ENCODE data around the gene MVB12A.

Gene MVB12A

GRCh38 chr19:17445526-17446165 is 25.8 kb downstream of the MVB12A start:
- DNase-seq (ENCODE audit: low read depth), result no peak

GRCh38 chr19:17447704-17448130 is 27.9 kb downstream of the MVB12A start:
- DNase-seq (ENCODE audit: low read depth), result no peak

GRCh38 chr19:17448131-17448967 is 28.5 kb downstream of the MVB12A start, which contains the start of gene TMEM221:
TMEM221 (minus strand) TSS chr19:17448668; CDS start chr19:17448462, 206 bp downstream.
- no peak for DNase-seq (ENCODE audit: low read depth)

GRCh38 chr19:17450264-17451075 is 30.6 kb downstream of the MVB12A start:
- DNase-seq (ENCODE audit: low read depth), result peak; percentile 32

- DNase-seq (ENCODE audit: low read depth), result no peak
Observed at GRCh38 chr19:17451820-17452219, 32.0 kb downstream of the MVB12A start.

GRCh38 chr19:17454576-17455071 is 34.8 kb downstream of the MVB12A start:
- no peak for DNase-seq (ENCODE audit: low read depth)

GRCh38 chr19:17455308-17456123 is 35.7 kb downstream of the MVB12A start:
- no peak for DNase-seq (ENCODE audit: low read depth)

GRCh38 chr19:17456127-17456526 is 36.3 kb downstream of the MVB12A start:
- DNase-seq (ENCODE audit: low read depth), result no peak

- no peak for DNase-seq (ENCODE audit: low read depth)
Observed at GRCh38 chr19:17457616-17458015, 37.8 kb downstream of the MVB12A start.

- no peak for DNase-seq (ENCODE audit: low read depth)
Observed at GRCh38 chr19:17458970-17459369, 39.1 kb downstream of the MVB12A start.

GRCh38 chr19:17460372-17461230 is 40.8 kb downstream of the MVB12A start, which contains the start of gene NXNL1:
NXNL1 (minus strand) TSS chr19:17460926; CDS start chr19:17460869, 57 bp downstream.
- no peak for DNase-seq (ENCODE audit: low read depth)

GRCh38 chr19:17466487-17466850 is 46.6 kb downstream of the MVB12A start:
- no peak for DNase-seq (ENCODE audit: low read depth)

GRCh38 chr19:17467471-17468301 is 47.8 kb downstream of the MVB12A start:
- DNase-seq (ENCODE audit: low read depth), result no peak

- no peak for DNase-seq (ENCODE audit: low read depth)
Observed at GRCh38 chr19:17468302-17469091, 48.6 kb downstream of the MVB12A start.

- no peak for DNase-seq (ENCODE audit: low read depth)
Observed at GRCh38 chr19:17469092-17469480, 49.2 kb downstream of the MVB12A start.

GRCh38 chr19:17469481-17470067 is 49.7 kb downstream of the MVB12A start:
- peak; percentile 86 for DNase-seq (ENCODE audit: low read depth)

GRCh38 chr19:17470068-17470841 is 50.4 kb downstream of the MVB12A start, which contains the start of gene SLC27A1:
SLC27A1 (plus strand) TSS chr19:17470524; CDS start chr19:17470541, 17 bp downstream.
- peak; percentile 98 for DNase-seq (ENCODE audit: low read depth)
